Natural killer cell treated with Interleukin-12 subunit alpha and Interleukin-12 subunit beta and Interleukin-15 and Interleukin-18, amount 100 ng/mL, for 72 hours (primary cell): ENCODE data around the gene GPR157. TPM values are rescaled to one million over a fixed set of nuclear protein-coding genes. Genes with fewer than 3 reads are reported as not detected.

Experiments
- total RNA-seq, 2 donors: library from RNA; stranded (reverse); gene quantifications; one replicate each; pipeline ENCODE4 v1.2.3, GENCODE V29; 2022

Gene GPR157
- total RNA-seq, 2 donors from 2014 or later = 1.6 to 2.9 TPM

Other genes with a start within 250 kb of the GPR157 start
- gene CA6, start 183.2 kb downstream of the GPR157 start, total RNA-seq = not detected
- not detected for gene SLC2A7, start 102.7 kb downstream of the GPR157 start, total RNA-seq
- gene SLC2A5, start 59.5 kb downstream of the GPR157 start, total RNA-seq = not detected
- 10 to 100 TPM; 14.1 to 15.1 TPM for gene H6PD, start 105.7 kb upstream of the GPR157 start, total RNA-seq
- gene SPSB1, start 163.8 kb upstream of the GPR157 start, total RNA-seq = 1 to 10 TPM in 1 of 2 donors, under 1 TPM in 1; 0.78 to 1.4 TPM